Skeletal muscle cell (primary cell): ENCODE results near the gene ELAVL3.
"Not testable (repeated sequence)": the region's sequence is repeated elsewhere in the genome, so short reads cannot be mapped to it uniquely, and the experiment has no call there.

Experiments used
- DNase-seq: peaks from one replicate; pipeline ENCODE4 v3.0.0-alpha.2; 2010; ENCODE audit warnings: low read depth
- H3K4me3 ChIP-seq: 2 replicates; pipeline ENCODE4 v1.5.1; 2011; ENCODE audit warnings: low read depth, mild to moderate bottlenecking, control low read depth, low read length, moderate library complexity

ELAVL3 gene

DNA sequence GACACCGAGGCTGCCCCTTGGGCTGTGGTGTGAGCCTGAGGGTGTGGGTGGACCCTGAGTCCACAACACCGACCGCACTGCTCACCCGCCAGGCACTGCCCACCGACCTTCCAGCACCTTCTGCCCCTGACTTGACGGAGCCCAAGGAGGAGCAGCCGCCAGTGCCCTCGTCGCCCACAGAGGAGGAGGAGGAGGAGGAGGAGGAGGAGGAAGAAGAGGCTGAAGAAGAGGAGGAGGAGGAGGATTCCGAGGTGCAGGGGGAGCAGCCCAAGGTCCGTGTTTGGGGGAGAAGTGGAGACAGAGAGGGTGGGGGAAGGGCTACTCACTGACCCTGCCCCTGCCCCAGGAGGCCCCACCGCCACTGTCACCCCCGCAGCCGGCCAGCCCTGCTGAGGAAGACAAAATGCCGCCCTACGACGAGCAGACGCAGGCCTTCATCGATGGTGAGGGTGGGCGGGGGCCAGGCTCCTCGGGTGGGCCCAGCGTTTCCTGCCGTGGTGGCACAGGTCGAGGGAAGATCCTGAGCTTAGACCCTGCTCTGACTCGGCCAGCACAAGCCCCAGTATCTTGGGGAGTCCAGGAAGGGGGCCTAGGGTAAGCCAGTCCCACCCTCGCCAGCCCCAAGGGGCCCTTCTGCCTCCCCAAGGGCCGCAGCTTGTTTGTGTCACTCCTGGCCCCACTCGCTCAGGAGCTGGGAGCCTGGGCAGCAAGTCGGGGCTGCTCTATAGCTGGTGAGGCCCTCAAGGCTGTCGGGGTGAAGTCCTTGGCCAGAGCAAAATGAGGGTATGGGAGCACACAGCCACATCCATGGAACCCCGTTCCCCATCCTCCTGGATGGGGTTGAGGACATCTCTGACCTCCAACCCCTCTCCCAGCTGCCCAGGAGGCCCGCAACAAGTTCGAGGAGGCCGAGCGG lies 33.2 kb downstream of the ELAVL3 start:
- DNase-seq, result no peak
- no peak overlapping the region for H3K4me3 ChIP-seq

DNA sequence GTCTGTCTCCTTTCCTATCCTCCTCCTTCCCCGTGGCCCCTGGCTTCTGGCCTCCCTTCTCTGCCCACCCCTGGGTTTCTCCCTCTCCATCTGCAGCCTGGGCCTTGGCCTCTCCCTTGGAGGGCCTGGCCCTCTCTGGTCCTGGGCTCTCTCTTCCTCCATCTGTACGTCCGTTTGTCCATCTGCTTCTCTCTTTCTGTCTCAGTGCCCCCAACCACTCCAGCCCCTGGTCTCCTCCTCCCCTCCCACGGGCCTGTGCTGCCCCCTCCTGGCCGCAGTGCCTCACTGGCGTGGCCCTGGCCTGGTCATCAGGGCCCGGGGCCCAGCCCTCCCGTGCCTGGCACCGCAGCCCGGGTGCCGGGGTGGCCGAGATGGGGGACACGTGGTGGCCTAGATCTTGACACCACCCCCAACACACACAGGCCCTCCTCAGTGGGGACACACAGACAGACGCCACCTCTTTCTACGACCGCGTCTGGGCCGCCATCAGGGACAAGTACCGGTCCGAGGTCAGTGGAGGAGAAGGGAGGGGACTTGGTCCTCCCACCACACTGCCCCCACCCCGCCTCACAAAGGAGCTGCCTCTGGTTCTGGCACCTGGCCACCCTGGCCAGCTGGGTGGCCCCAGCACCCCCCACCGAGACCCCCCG lies 34.1 kb downstream of the ELAVL3 start:
- no peak overlapping the region for H3K4me3 ChIP-seq

DNA sequence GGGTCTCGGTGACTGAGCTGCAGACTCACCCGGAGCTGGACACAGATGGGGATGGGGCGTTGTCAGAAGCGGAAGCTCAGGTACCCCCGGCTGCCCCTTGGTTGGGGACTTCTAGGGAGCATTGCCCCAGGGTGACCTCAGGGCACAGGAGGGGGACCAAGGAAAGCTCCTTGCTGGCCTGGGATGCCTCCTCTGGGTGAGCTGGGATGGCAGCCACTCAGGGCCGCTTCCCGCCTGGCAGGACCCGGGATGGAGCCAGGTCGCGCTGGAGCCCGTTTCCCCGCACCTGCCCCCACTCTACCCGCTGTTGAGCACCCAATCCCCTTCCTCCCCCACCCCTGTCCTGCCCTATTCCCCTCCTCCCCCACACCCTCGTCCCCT lies 34.6 kb downstream of the ELAVL3 start:
- no peak overlapping the region for H3K4me3 ChIP-seq
- no peak for DNase-seq

More for the DNA sequence above, 34.1 kb downstream of the ELAVL3 start:
- DNase-seq, result no peak

DNA sequence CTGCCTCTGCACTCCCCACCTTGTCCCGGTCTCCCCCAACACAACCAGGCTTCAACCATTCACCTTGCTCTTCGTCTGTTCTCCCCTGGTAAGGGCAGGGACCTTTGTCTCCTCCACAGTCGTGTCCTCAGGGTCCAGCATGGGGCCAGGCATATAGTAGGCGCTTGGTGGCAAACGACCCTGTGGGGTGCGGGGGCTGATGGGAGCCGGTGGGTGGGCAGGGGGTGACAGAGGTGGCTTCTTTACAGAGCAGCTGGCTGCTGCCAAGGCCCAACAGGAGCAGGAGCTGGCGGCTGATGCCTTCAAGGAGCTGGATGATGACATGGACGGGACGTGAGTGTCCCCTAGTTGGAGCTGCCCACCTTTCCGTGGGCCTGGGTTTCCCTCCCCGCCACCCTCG lies 35.7 kb downstream of the ELAVL3 start:
- H3K4me3 ChIP-seq, result no peak overlapping the region

DNA sequence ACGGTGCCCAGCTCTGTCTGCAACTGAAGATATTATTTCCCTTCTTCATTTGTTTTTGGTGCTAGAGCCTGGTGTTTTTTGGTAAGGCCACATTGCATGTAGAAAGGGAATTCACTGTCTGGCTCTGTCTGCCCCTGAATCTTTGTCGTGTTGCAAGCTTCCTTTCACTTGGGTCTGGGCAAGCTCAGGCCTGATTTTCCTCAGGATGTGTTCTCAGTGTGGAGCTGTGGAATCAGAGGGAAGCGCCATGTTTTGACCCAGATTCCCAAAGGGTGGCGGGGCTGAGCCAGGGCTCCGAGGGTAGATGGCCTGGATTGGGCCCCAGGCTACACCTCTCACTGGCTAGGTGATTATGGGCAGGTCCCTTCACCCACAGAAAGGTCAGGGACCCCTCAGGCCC lies 36.8 kb downstream of the ELAVL3 start:
- no peak overlapping the region for H3K4me3 ChIP-seq
- DNase-seq, result no peak

More for the DNA sequence above, 35.7 kb downstream of the ELAVL3 start:
- no peak for DNase-seq

DNA sequence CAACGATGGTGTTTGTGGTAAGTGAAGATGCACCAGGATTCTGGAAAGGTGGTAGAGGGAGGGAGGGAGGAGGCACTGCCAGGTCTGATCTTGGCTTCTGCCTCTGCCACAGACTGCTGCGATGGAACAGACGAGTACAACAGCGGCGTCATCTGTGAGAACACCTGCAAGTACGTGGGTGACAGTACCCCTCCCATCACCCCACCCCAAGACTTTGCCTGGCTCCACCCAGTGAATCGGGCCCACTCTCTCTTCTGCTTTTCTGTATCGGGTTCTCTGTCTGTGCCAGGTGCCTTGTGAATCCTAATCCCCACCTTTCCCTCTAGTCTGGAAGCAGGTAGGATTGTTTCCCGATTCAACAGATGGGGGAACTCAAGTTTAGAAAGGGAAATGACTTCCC lies 42.9 kb downstream of the ELAVL3 start:
- DNase-seq, result no peak
- H3K4me3 ChIP-seq, result no peak overlapping the region

DNA sequence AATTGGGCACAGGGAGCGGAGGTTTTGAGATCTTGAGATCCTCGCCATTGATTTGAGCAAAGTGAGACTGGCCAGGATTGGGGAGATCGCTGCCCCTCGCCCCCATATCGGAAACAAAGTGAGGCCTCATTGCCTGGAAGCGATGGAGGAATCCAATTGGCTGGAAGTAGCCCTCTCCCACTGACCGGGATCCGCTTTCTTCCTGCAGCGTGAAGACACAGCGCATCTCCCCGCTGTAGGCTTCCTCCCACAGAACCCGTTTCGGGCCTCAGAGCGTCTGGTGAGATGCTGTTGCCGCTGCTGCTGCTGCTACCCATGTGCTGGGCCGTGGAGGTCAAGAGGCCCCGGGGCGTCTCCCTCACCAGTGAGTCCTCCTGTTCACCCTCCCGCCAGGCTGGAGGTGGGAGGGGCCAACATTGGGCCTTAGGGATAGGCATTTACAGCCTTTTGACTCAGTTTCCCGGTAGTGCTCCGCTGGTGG lies 45.0 kb downstream of the ELAVL3 start:
- no peak for DNase-seq
- H3K4me3 ChIP-seq, result peak overlapping the region; percentile 89

DNA sequence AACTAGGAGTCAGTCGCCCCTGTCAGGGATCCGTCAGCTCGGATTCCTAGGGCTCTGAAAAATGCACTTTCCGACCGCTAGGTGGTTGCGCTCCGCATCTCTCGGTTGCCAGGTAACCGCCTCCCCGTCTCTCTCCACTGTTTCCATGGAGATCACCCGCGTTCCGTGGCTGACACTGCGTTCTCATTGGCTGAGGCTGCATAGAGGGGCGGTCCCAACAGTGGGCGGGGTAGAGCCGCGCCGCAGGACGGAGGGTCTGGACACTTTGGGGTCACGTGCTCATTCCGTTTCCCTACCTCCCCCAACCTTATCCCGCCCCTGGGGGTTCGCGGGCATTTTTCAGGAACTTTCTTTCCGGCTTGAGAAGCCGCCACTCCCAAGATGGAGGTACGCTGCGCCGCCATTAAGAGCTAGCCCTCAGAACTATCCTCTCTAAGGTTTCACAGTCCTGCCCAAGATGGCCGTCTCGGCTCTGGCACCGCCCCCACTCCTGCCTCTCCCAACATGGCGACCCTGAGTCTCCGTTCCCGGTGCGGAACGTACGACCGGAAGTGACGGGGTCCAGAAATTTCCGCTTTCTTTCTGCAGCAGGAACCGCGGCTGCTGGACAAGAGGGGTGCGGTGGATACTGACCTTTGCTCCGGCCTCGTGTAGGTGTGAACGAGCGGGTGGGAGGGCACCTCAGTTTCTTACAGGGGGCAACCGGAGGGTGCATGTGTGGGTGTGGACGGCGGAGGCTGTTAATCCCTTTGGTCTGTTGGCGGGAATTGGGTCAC lies 45.6 kb downstream of the ELAVL3 start, which contains the start of the genes ODAD3 and PRKCSH:
ODAD3 (minus strand) TSS at position 65 of the 776 bp plus-strand sequence. CDS start 105 bp downstream, outside the sequence.
PRKCSH (plus strand) TSS at position 579 of the 776 bp plus-strand sequence. CDS start 483 bp downstream, outside the sequence.
- DNase-seq, result peak; percentile 99
- peak within 1 kb of the TSS; percentile 89 for H3K4me3 ChIP-seq

DNA sequence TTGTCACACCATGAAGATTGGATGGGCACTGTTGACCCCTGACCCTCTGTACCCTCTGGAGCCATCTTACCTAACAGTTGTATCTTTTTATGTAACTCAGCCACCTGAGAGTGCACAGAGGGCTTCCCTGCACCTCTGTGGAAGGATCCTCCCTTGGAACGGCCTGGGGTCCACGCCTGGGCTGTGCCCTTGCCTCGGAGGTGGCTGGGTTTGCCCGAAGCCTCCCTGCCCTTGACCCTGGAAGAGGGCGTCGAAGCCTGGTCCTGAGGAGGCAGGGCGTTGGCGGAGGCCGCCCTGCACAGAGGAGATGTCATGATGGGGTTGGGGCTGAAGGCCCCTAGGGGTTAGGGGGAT lies 46.2 kb downstream of the ELAVL3 start:
- peak overlapping the region; percentile 89 for H3K4me3 ChIP-seq
- no peak for DNase-seq

DNA sequence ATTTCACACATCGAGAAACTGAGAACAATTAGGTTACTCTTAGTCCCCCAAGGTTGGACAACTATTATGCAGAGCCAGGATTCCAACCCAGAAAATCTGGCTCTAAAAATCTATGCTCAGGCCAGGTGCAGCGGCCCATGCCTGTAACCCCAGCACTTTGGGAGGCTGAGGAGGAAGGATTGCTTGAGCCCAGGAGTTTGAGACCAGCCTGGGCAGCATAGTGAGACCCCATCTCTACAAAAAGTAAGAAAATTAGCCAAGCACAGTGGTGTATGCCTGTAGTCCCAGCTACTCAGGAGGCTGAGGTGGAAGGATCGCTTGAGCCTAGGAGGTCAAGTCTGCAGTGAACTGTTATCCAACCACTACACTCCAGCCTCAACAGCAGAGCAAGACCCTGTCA lies 47.3 kb downstream of the ELAVL3 start:
- not testable (repeated sequence) for H3K4me3 ChIP-seq, DNase-seq

DNA sequence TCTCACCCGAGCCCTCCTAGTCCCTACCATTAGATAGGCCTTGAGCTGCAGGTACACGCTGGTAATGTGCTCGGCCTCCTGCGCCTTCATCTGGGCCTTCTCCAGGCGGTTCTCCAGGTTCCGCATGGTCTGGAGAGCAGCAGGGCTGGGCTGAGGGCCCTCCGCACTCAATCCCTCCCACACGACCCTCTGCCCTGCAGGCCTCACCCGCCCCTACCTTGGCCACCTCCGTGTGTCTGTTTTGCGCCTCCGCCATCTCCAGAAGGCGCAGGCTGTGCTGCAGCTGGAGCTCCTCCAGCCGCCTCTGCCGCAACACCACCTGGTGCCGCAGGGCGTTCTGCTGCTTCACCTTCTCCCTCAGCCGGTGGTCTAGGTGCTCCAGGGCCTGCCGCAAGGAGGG lies 54.2 kb downstream of the ELAVL3 start:
- no peak for DNase-seq
- H3K4me3 ChIP-seq, result no peak overlapping the region

DNA sequence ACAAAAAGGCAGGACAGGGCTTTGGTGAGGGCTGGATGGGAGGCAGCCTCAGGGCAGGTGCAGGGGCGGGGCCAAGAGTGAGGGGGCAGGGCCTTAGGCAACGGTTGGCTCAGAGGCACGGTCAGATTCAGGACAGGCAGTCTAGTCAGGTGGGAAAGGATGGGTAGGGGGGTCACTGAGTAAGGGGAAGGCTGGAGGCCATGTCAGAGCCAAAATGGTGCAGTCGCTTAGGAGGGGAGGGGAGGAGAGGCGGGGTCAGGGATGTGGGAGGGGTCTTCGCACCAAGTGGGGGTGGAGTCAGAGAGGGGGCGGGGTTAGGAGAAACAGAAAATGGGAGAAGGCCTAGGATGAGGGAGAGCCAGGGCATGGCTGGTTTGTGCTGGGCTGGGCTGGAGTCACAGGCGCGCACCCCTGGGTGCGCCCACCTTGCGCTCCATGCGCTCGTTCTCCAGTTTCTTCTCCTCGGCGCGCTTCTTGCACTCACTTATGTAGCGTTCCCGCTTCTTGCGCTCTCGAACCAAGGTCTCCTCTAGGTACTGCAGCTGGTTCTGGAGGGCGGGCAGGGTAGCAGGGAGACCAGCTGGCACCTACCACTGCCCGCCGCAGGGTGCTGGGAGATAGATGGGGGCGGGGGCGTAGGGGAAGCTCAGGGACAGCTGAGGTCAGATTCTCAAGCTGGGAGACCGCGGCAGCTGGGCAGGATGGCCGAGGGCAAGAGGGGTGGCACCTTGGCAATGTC lies 55.0 kb downstream of the ELAVL3 start:
- DNase-seq, result no peak
- H3K4me3 ChIP-seq, result no peak overlapping the region

DNA sequence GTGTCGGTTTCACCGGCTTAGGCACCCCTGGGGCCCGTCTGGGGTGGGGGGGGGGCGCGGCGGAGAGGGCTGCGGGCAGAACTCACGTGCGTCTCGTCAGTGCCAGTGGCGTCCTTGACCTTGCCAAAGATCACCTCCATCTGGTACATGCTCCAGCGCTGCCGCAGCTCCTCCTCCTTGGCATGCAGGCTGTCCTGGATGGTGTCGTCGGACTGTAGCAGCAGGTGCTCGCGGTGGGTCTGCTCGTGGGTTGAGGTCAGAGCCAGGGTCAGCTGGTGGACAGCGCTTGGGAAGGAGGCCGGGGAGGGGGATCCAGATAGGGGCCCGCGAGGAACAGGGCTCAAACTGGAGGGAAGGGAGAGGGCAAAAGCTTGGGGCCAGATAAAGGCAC lies 57.1 kb downstream of the ELAVL3 start:
- no peak for DNase-seq

DNA sequence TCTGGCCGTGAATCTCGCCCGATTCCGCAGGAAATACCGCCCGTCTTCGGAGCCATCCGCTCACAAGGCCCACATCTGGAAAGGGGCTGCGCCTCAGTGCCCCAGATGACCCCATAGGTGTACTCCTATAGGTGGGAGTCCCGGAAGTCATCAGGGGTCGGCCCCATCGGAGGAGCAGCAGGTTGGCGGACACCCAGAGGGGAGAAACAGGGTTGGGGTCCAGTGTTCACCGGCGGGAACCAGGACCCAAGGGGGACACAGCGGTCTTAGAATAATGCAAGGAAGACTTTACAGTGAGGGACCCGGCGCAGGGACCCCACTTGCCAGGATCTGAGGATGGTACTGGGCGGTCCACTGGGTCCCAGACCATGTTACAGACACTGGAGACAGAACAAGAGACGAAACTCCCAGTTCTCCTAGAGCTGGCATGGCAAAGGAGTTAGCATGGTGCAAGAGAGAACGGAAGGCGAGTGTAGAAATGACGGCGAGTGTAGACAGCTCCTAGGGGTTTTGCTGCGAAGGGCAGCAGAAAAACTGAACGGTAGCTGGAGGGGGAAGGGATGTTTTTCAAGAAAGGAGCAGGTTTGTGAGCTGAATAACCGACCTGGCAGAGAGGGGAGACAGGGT lies 57.6 kb downstream of the ELAVL3 start:
- no peak overlapping the region for H3K4me3 ChIP-seq

More for the DNA sequence above, 57.1 kb downstream of the ELAVL3 start:
- H3K4me3 ChIP-seq, result no peak overlapping the region

DNA sequence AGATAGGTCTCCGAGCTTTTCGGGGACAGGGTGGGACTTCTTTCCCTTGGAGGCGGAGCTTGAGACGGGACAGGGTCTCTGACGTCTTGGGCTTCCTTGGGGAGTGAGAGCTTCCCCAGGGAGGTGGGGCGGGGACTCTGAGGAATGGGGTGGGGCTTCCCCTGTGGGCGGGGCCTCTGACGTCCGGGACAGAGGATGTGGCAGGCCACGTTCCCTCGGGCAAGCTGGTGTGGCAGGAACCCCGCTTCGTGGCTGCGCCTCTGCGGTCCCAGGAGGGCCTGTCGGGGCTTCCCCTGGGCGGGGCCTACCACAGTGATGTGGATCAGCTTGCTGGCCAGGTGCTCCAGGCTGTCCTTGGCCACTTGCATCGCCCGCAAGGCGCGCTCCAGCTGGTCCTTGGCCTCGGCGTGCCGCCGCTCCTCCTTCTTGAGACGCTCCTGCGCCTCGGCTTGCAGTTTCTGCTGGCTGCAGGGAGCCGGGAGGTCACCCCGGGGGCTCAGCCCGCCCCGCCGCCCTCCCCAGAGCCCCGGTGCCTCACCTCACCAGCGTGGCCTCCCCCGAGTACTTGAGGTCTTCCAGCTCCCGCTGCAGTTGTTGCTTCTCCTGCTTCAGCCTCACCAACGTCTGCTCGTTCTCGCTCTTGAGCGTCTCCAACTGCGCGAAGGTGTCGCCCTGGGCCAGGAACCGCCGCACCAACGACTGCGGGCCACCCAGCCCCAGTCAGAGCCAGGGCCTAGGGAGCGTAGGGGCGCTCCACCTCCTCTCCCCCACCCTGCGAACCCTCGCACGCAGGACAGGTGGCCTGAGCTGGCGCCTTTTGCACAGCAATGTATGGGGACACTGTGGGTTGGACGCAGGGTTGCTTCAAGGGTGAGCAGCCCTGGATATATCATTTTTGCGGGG lies 58.4 kb downstream of the ELAVL3 start:
- H3K4me3 ChIP-seq, result peak overlapping the region; percentile 15
- no peak for DNase-seq

More for the DNA sequence above, 57.6 kb downstream of the ELAVL3 start:
- no peak for DNase-seq

DNA sequence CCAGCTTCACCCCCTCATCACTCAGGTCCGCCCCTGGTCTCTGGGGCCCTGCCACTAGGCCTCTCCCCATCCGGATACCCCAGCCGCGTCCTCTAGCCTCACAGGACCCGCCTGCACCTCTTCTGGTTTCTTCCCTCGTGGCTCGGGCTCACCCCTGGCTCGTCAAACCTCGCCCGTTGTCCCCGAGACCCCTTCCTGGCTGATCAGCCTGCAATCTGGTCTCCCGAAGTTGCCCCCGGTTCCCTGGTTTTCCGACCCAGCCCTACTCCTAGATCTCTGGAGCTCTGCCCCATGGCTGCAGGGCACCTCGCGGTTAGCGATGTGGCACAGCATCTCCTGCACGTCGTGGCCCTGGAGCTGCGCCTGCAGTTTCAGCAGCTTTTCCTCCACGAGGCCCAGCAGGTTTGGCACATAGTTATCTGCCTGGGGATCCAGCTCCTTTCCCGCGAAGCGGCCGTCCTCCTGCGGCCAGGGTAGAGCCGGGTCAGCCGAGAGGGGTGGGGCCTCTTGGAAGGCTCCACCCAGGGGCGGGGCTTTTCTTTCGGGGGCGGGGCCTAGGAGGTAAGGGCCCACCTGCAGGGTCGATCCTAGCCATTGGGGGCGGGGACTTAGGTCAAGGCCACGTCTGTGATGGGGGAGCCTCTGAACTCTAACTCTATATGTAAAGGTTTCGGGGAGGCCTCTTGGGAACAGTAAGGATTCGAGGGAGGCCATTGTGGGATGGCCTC lies 59.3 kb downstream of the ELAVL3 start:
- H3K4me3 ChIP-seq, result no peak overlapping the region
- DNase-seq, result no peak
